ENCODE data around the gene LPIN3. TPM values are rescaled to one million over a fixed set of nuclear protein-coding genes. Genes with fewer than 3 reads are reported as not detected.

The LPIN3 gene, protein sequence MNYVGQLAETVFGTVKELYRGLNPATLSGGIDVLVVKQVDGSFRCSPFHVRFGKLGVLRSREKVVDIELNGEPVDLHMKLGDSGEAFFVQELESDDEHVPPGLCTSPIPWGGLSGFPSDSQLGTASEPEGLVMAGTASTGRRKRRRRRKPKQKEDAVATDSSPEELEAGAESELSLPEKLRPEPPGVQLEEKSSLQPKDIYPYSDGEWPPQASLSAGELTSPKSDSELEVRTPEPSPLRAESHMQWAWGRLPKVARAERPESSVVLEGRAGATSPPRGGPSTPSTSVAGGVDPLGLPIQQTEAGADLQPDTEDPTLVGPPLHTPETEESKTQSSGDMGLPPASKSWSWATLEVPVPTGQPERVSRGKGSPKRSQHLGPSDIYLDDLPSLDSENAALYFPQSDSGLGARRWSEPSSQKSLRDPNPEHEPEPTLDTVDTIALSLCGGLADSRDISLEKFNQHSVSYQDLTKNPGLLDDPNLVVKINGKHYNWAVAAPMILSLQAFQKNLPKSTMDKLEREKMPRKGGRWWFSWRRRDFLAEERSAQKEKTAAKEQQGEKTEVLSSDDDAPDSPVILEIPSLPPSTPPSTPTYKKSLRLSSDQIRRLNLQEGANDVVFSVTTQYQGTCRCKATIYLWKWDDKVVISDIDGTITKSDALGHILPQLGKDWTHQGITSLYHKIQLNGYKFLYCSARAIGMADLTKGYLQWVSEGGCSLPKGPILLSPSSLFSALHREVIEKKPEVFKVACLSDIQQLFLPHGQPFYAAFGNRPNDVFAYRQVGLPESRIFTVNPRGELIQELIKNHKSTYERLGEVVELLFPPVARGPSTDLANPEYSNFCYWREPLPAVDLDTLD
- 10 to 100 TPM; 28.7 to 29.6 TPM for total RNA-seq

GRCh38 chr20:41340327-41341055 is at the start of gene LPIN3:
LPIN3 (plus strand) TSS chr20:41340821; CDS start chr20:41345804, 4,983 bp downstream.
- Histone ChIP-seq H3K36me3 (no peaks in the 10 kb centered on the region), H3K4me1 (ENCODE audit: control insufficient read depth in 1 of 2, low read depth in 2 of 2) (peaks cover 3 to 22% of the 10 kb centered on the region in 2 donors), H3K27me3 (replicated peaks; ENCODE audit: insufficient read depth) (no peaks in the 10 kb centered on the region), H3K27ac (peak within 1 kb of the TSS; percentile 68 to 83), H3K4me3 (peak within 1 kb of the TSS; percentile 66), H3K9me3 (no peaks in the 10 kb centered on the region)
- ATAC-seq (ENCODE audit: insufficient number of reproducible peaks, low FRiP score, low read depth) (peak; percentile 79), DNase-seq (ENCODE audit: low spot score) (peak; percentile 43)
- TF ChIP-seq CTCF (IDR thresholded peaks at IDR 0.05) = peak; percentile 8

DNA sequence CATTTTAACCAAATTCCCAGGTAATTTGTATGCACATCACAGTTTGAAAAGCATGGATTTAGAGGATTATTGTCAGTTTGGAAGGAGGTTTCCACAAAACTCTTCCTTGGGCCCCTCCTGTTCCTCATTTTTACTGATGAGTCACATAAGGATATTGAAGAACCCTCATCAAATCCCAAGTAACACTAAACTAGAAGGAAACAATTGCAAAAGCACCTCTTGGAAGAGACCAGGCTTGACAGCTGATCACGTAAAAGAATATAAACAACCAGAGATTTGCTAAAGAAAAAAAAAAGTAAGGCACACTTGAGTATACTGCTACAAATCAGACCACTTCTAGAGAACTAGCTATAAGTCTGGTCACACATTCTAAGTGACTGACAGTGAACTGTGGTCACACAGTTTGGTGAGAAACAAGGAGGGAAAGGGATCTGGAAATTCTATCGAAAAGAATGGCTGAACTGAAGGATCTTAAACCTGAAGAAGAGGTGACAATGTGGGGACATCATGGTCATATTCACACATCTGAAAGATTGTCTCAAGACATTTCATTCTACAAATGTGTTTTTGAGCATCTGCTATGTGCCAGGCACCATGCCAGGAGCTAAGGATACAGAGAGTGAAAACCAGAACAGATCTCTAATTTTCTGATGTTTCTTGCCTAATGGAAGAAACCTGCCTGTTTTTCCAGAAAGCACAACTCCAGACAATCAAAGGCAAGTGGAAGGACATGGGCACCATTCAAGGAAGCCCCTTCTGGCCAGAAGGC is 47.2 kb upstream of the LPIN3 start:
- no peak overlapping the region for H3K4me3 ChIP-seq
- no peak for DNase-seq (ENCODE audit: low spot score)
- no peaks in the 10 kb centered on the region for H3K36me3 ChIP-seq
- H3K9me3 ChIP-seq = no peaks in the 10 kb centered on the region
- no peaks in the 10 kb centered on the region for H3K27me3 ChIP-seq (replicated peaks; ENCODE audit: insufficient read depth)
- H3K4me1 ChIP-seq (ENCODE audit: control insufficient read depth in 1 of 2, low read depth in 2 of 2) = peaks cover 12 to 48% of the 10 kb centered on the region in 2 donors
- ATAC-seq (ENCODE audit: insufficient number of reproducible peaks, low FRiP score, low read depth) = no peak
- no peak for TF ChIP-seq CTCF (IDR thresholded peaks at IDR 0.05)
- H3K27ac ChIP-seq = no peak overlapping the region

- ATAC-seq (ENCODE audit: insufficient number of reproducible peaks, low FRiP score, low read depth) = no peak
- Histone ChIP-seq H3K4me1 (ENCODE audit: control insufficient read depth in 1 of 2, low read depth in 2 of 2) (peaks cover 12 to 58% of the 10 kb centered on the region in 2 donors), H3K9me3 (no peaks in the 10 kb centered on the region), H3K27ac (no peak overlapping the region), H3K27me3 (replicated peaks; ENCODE audit: insufficient read depth) (no peaks in the 10 kb centered on the region), H3K36me3 (no peaks in the 10 kb centered on the region), H3K4me3 (no peak overlapping the region)
- no peak for TF ChIP-seq CTCF (IDR thresholded peaks at IDR 0.05)
- no peak for DNase-seq (ENCODE audit: low spot score)
Observed at GRCh38 chr20:41299899-41300298, 40.7 kb upstream of the LPIN3 start.

DNA sequence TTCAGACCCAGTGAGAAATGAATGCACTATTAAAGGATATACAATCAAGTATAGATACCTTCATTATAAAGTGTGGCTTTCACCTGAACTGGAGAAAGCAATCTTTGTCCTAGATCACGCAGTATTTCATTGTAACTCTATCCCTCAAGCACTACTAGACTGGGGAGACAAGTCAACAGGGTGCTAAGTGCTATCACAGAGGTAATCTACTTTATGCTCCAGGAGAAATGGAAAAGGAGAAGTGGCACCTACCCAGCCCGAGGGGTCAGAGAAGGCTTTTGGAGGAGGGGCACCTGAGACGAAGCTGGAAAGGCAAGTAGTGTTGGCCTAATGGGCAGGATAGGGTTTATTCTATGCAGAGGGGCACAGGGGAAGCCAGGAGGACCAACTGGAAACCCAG is 40.2 kb upstream of the LPIN3 start:
- Histone ChIP-seq H3K27me3 (replicated peaks; ENCODE audit: insufficient read depth) (no peaks in the 10 kb centered on the region), H3K4me1 (ENCODE audit: control insufficient read depth in 1 of 2, low read depth in 2 of 2) (peaks cover 12 to 57% of the 10 kb centered on the region in 2 donors), H3K27ac (no peak overlapping the region)

More for the DNA sequence above, 40.2 kb upstream of the LPIN3 start:
- TF ChIP-seq CTCF (IDR thresholded peaks at IDR 0.05) = no peak
- no peak for ATAC-seq (ENCODE audit: insufficient number of reproducible peaks, low FRiP score, low read depth)
- H3K4me3 ChIP-seq = no peak overlapping the region
- no peaks in the 10 kb centered on the region for H3K36me3 ChIP-seq
- H3K9me3 ChIP-seq = no peaks in the 10 kb centered on the region
- no peak for DNase-seq (ENCODE audit: low spot score)

Data from thoracic aorta (tissue), 2 donors.